K562 (cell line): ENCODE data around the gene VIPR2. TPM values are rescaled to one million over a fixed set of nuclear protein-coding genes. Genes with fewer than 3 reads are reported as not detected.

Experiments used
- BCOR ChIP-seq: fragments of 450-650 bp; IDR thresholded peaks from 2 replicates; pipeline ENCODE4 v1.6.1; 2016
- CBFA2T3 ChIP-seq: fragments of 450-650 bp; IDR thresholded peaks from 2 replicates; pipeline ENCODE4 v1.6.1; 2017
- CBX3 ChIP-seq, 2 experiments: IDR thresholded peaks; 1 replicate in 1 of 2; 2 replicates in 1 of 2; pipeline ENCODE4 v1.6.1; 2012; ENCODE audit warnings: inconsistent platforms in 2 of 2, low read length in 2 of 2, borderline replicate concordance in 1 of 2, control low read depth in 1 of 2
- CC2D1A ChIP-seq: fragments of 450-650 bp; IDR thresholded peaks from 2 replicates; pipeline ENCODE4 v1.6.1; 2017; ENCODE audit warnings: mild to moderate bottlenecking
- EP300 ChIP-seq: IDR thresholded peaks from 2 replicates; pipeline ENCODE4 v1.6.1; 2012; ENCODE audit warnings: low read length, improper control_type of control experiment
- ESRRA ChIP-seq: fragments of 450-650 bp; IDR thresholded peaks from 2 replicates; pipeline ENCODE4 v1.6.1; 2014; ENCODE audit warnings: low read depth, mild to moderate bottlenecking, moderate library complexity, borderline replicate concordance
- HNRNPK ChIP-seq: fragments of 200-400 bp; formaldehyde crosslinking; IDR thresholded peaks from one replicate; pipeline ENCODE4 v1.6.1; 2018; ENCODE audit warnings: mild to moderate bottlenecking, low read depth, low read length; ENCODE audit not compliant: poor library complexity, severe bottlenecking
- ILK ChIP-seq: fragments of 450-650 bp; IDR thresholded peaks from 2 replicates; pipeline ENCODE4 v1.6.1; 2016; ENCODE audit warnings: missing genetic modification characterization, low read depth, mild to moderate bottlenecking, missing compliant biosample characterization, moderate library complexity, borderline replicate concordance
- IRF2 ChIP-seq: sonication (generic); formaldehyde crosslinking; IDR thresholded peaks from 2 replicates; pipeline ENCODE4 v1.8.1; 2022; ENCODE audit warnings: mild to moderate bottlenecking, missing genetic modification reagents
- KDM1A ChIP-seq, 2 experiments: fragments of 450-650 bp; IDR thresholded peaks; 2 replicates each; pipeline ENCODE4 v1.6.1; 2016; ENCODE audit warnings: mild to moderate bottlenecking in 2 of 2
- LEF1 ChIP-seq: fragments of 450-650 bp; IDR thresholded peaks from 2 replicates; pipeline ENCODE4 v1.6.1; 2016; ENCODE audit warnings: mild to moderate bottlenecking
- NELFE ChIP-seq: IDR thresholded peaks from 2 replicates; pipeline ENCODE4 v1.6.1; 2011; ENCODE audit warnings: mild to moderate bottlenecking; ENCODE audit not compliant: insufficient read depth, insufficient read length
- NR3C1 ChIP-seq: sonication (generic); formaldehyde crosslinking; IDR thresholded peaks from 2 replicates; pipeline ENCODE4 v1.8.1; 2022; ENCODE audit warnings: missing genetic modification reagents
- PHF21A ChIP-seq: fragments of 450-650 bp; IDR thresholded peaks from 2 replicates; pipeline ENCODE4 v1.6.1; 2017; ENCODE audit warnings: low read depth, borderline replicate concordance
- SIN3B ChIP-seq: fragments of 450-650 bp; IDR thresholded peaks from 2 replicates; pipeline ENCODE4 v1.6.1; 2017; ENCODE audit warnings: low read depth, mild to moderate bottlenecking, moderate library complexity
- ZBTB7A ChIP-seq: IDR thresholded peaks from 2 replicates; pipeline ENCODE4 v1.6.1; 2011; ENCODE audit warnings: low read depth, mild to moderate bottlenecking, low read length, moderate library complexity, borderline replicate concordance; ENCODE audit not compliant: control insufficient read depth
- ZNF280B ChIP-seq: fragments of 250-450 bp; sonication (Bioruptor Pico); IDR thresholded peaks from 2 replicates; pipeline ENCODE4 v1.5.1; 2021; ENCODE audit warnings: mild to moderate bottlenecking
- ZNF324 ChIP-seq: fragments of 250-450 bp; sonication (Bioruptor Pico); IDR thresholded peaks from 2 replicates; pipeline ENCODE4 v1.4.0; 2020; ENCODE audit warnings: mild to moderate bottlenecking
- ZNF780A ChIP-seq: fragments of 250-450 bp; sonication (Bioruptor Pico); IDR thresholded peaks from 2 replicates; pipeline ENCODE4 v1.5.0; 2021; ENCODE audit warnings: mild to moderate bottlenecking
- ZNF785 ChIP-seq: fragments of 250-450 bp; sonication (Bioruptor Pico); IDR thresholded peaks from 2 replicates; pipeline ENCODE4 v1.4.0; 2020; ENCODE audit warnings: mild to moderate bottlenecking
- polyA plus RNA-seq, 8 experiments: library from polyadenylated mRNA; depleted of rRNA in 4 of 8; stranded (reverse) in 5 of 8; unstranded in 3 of 8; fragments of >200 nt; fragmentation: Nextera tagmentation in 2 of 8; fragmentation: Illumina TruSeq in 1 of 8; extraction: Ambion mirVana in 2 of 8; extraction: Trizol in 1 of 8; gene quantifications; 2 replicates each; pipeline versions ENCODE4 v1.2.1 to v1.2.3, GENCODE V29; 2011 to 2014; ENCODE audit warnings: inconsistent platforms in 1 of 8, missing spikeins in 1 of 8
- total RNA-seq, 7 experiments: library from RNA; depleted of rRNA in 6 of 7; stranded (reverse); fragments of >200 nt in 6 of 7; fragmentation: Illumina TruSeq in 2 of 7; extraction: Trizol in 2 of 7; gene quantifications; 2 replicates each; pipeline versions ENCODE4 v1.2.1 to v1.2.3, GENCODE V29; 2011 to 2021; ENCODE audit warnings: low replicate concordance in 1 of 7

Gene VIPR2
- total and polyA plus RNA-seq, 9 of the 15 experiments (the other 6 are each of a cell fraction or from before 2014, with no cell fraction given) = 0.04 TPM; not detected in 8

- peak; percentile 28; the same call in 1 of the 2 replicates for TF ChIP-seq CC2D1A
- no peak for TF ChIP-seq ILK (tag)
- TF ChIP-seq CBFA2T3 = no peak
- no peak for TF ChIP-seq BCOR
- no peak for TF ChIP-seq ZNF324 (CRISPR knock-in tag)
- no peak for TF ChIP-seq PHF21A
- peak; percentile 87; the same call in 1 of the 2 replicates for TF ChIP-seq ZBTB7A
- no peak for TF ChIP-seq ZNF780A (CRISPR knock-in tag)
- no peak for TF ChIP-seq EP300
- no peak for TF ChIP-seq ZNF280B (CRISPR knock-in tag)
- no peak for TF ChIP-seq NR3C1
- peak; percentile 94 for TF ChIP-seq ESRRA
- TF ChIP-seq SIN3B = no peak
- TF ChIP-seq NELFE = no peak
- TF ChIP-seq LEF1 = no peak
- TF ChIP-seq HNRNPK = no peak
- TF ChIP-seq CBX3 (IDR thresholded peaks at IDR 0.05; ENCODE audit: borderline replicate concordance in 1 of 2, low read length in 2 of 2) = peak in 1 of 2 experiments; percentile 64; a peak in 1 of 3 replicates
- TF ChIP-seq ZNF785 (CRISPR knock-in tag) = no peak
- no peak for TF ChIP-seq IRF2
- TF ChIP-seq KDM1A (IDR thresholded peaks at IDR 0.05) = 0 out of 4 replicates have a peak, but pooled peaks of 1 of the 2 experiments have one; percentile 45
Observed at GRCh38 chr7:159013181-159013690, 131.4 kb downstream of the VIPR2 start (continued).
